Activated naive CD4-positive, alpha-beta T cell treated with anti-CD3 and anti-CD28 coated beads, Interleukin-2, amount 50 U/mL, for 16 hours (primary cell): ENCODE results near the gene TBC1D2.

ENCODE experiments used
- DNase-seq: peaks from one replicate; pipeline ENCODE4 v3.0.0-alpha.2; 2020

The TBC1D2 gene

GRCh38 chr9:98215271-98215670, 40.2 kb downstream of the TBC1D2 start:
- no peak for DNase-seq

DNA sequence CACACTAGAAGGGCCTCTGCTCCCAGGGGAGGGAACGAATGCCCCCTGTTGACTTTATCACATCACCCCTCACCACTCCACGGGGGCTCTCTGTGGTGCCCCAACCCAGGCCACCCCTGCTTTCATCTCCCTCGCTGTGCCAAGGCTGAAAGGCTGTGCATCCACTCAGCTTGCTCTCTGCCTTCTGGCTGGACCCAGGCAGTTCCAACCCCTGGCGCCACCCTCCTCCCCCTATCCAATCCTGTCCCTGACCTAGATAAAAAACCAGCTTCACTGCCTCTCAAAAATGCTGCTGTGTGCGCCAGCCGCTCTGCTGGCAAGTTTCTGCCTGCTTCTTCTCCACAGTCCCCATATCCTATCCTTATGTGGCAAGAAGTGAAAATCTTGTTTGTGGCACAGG, 40.6 kb downstream of the TBC1D2 start:
- no peak for DNase-seq

DNA sequence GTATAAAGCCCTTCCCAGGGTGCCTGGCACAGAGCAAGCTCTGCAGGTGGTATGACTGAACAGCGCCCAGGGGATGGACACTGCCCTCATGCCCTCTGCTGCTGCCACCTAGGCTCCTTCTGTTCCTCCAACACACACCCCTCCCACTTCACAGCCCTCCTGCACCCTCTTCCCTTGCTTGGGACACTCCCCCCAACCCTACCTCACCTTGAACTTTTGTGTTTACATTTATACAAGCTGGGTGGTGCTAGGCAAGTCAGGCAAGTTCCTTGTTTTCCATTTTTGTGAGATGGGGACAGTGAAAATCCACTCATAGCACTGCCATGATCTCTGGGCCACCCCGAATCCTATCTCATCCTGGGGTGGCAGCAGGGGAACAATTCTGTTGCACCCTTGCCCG, 44.2 kb downstream of the TBC1D2 start:
- DNase-seq = no peak

DNA sequence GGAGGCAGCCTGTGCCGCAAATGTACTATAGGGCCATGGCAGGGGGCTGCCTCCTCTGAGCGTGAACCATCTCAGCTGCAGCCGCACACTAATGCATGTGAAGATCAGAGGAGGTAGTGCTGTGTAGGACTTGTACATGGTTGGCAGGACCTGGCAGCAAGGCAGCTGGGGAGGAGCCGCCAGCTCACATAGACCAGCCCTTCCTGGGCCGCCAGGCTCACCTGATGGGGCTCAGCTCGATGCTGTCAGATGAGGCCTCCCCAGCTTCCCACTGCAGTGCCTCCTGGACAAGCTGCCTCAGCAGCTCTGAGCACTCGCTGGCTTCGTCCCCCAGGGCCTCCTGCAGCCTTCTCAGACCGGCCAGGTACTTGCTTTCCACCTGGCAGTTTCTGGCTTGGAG, 45.0 kb downstream of the TBC1D2 start:
- no peak for DNase-seq

- DNase-seq = no peak
Observed at GRCh38 chr9:98209530-98209929, 45.9 kb downstream of the TBC1D2 start.

DNA sequence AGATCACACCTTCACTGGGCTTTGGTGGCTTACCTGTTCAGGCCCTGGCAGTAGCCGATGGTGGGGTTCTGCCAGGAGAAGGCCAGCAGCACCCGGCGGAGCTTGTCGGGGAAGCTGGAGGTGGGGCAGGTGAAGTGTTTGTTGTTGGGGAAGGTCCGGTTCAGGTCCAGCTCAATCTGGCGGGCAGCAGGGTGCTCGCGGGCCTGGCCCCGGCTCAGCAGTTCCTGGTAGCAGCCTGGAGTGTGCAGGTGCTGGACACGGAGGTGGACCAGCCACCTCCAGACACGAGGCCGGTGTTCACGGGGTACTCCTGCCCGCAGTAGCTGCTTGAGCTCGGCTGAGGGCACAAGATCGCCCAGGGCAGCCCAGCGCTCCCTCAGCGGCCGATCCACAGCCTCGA, 46.8 kb downstream of the TBC1D2 start:
- DNase-seq = no peak

DNA sequence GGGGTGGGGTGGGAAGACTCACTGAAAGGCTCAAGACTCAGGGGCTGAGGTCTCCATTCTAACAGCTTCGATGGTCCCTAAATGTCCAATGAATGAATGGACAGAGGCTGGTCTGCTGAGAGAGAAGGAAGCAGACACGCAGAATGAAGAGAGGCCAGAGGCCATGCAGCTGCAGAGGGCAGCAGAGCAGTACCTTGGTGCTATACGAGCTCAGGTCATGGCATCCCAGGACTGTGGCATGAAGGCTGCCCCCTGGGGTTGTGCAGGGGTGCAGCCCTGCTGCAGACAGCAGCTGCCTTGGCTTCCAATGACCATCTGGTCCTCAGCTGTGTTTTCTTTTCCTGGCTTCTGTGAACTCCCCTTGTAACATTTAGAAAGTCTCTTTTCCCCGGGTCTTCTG, 47.8 kb downstream of the TBC1D2 start:
- DNase-seq = no peak

GRCh38 chr9:98206754-98207153, 48.7 kb downstream of the TBC1D2 start:
- no peak for DNase-seq

GRCh38 chr9:98204692-98205091, 50.8 kb downstream of the TBC1D2 start:
- DNase-seq = no peak

GRCh38 chr9:98203153-98203552, 52.3 kb downstream of the TBC1D2 start:
- DNase-seq = no peak

GRCh38 chr9:98202252-98202651, 53.2 kb downstream of the TBC1D2 start:
- no peak for DNase-seq

DNA sequence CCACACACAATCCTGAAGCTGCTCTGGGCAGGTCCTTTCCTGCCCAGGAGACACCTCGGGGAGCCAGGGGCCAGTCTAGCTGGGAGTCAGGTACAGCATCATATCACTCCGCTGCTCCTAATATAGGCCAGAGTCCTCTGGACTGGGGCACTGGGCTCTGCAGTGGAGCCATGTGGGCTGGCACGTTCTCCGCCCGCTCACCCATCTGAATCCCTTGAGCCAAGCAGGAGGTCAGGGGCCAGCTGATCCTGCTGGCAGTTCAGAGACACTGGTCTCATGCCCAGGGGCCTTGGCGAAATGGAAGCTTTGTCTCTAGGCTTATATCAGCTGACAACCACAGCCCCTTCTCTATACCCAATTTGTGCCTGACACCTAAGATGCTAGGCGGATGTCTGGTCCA, 53.7 kb downstream of the TBC1D2 start:
- DNase-seq = no peak

GRCh38 chr9:98201102-98201501, 54.3 kb downstream of the TBC1D2 start:
- DNase-seq = no peak

GRCh38 chr9:98199388-98200033, 55.9 kb downstream of the TBC1D2 start:
- DNase-seq = no peak

DNA sequence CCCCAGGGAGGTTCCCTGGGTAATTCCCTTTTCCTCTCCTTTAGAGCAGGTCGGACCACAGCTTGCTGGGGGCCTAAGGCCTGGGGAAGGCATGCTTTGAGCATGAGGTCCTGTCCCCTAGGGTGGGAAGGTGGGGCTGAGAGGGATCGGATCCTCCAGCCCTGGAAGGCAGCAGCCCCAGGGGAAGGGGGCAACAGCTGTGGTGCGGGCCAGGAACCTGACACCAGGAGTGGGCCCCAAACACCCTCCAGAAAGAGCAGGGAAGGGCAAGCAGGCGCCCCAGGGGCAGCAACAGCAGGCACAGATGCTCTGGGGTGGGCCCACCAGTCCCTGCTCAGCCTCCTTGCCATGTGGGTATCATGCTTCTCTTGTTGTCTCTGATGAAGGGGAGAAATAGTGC, 59.8 kb downstream of the TBC1D2 start:
- DNase-seq = no peak

- DNase-seq = no peak
Observed at GRCh38 chr9:98193336-98193944, 62.0 kb downstream of the TBC1D2 start.

DNA sequence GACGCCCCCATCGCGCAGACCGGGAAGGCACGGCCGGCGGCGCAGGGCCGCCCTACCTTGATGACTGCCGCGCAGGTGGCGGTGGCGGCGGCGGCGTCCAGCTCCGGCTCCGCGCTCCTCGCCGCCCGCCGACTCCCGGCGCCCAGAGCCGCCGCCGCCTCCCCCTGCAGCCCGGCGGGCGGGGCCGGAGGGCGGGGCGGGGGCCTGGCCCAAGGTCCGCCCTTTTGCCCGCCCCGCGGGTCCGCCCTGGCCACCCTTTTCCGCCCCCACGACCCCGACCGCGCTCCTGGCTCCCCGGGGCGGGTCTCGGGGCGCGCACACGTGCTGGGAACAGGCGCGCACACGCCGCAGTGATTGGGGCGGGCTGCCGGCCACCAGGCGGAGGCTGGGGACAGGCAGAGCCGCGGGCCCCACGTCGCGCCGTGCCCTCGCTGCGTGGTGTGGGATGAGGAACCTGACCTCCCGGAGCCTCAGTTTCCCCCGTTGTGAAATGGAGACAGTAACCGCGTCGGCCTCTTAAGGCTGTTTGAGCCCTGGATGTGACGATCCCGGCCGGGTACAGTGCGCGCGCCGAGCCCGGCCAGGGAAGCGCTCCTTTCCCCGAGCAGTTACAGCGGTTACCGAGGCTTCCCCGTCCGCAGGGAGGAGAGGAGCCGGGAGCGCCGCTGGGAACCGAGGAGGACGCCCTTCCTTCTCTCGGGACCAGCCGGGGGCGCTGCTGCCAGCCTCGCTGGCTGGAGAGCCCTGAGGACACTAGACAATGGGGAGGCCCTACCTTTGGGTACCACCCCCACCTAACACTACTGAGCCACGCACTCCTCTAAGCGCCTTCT, 62.7 kb downstream of the TBC1D2 start, which contains the start of gene CORO2A:
Gene CORO2A, minus strand, starts transcription at position 135 of the 833 bp plus-strand sequence. CDS start 34,977 bp downstream, outside the sequence.
- peak; percentile 71 for DNase-seq

DNA sequence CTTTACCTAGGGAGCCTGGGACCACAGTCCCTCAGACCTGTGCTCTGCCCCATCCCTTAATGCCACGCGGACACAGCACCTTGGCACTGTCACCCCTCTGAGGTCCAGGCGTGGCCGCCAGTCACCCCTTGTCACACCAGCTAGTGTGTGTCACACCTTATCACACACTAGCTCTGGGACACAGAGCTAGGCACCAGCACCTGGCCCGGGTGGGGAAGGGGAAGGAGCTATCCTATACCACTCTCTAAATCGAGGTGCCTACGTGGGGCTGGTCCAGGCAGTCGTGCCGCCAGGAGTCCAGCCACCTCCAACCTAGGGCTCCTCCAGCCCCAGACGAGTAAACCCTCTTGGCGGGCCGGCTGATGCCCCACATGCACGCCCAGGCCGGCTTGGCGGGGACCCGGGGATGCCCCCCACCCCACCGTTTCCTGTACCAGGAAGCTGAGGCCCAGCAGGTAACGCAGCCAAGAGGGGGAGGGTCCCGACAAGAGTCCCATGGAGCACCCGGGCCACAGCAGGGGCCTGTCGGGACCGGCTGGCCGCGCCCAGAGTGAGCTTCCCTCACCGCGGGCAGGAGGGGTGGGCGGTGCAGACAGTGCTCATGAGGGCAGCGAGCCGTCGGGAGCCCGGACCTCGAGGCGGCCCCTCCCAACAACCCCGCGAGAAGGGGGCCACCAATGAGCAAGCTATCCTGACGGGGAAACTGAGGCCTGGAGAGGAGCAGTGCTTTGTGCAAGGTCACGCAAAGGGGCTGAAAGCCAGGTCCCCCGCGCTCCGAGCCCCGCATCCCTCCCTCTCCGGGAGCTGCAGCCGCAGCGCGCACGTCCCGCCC, 63.6 kb downstream of the TBC1D2 start:
- peak; percentile 28 for DNase-seq

DNA sequence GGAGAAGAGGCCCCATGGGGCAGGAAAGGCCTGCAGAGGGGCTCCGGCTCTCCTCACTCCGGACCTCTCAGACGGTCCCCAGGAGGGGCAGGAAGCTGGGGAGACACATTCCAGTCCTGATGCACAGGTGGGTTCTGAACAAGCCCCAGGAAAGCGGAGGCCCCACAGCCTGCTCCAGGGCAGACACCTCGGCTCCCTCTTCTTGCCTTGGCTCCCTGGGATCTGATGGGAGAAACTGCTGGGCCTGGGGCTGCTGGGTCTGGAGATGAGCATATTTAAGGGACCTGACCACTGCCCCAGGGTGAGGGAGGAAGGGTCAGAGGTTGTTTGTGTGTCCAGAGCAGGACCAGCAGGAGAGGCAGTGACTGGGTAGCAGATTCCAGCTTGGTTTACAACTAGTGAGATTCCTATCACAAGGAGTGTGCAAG, 64.3 kb downstream of the TBC1D2 start:
- no peak for DNase-seq

- no peak for DNase-seq
Observed at GRCh38 chr9:98190757-98191105, 64.7 kb downstream of the TBC1D2 start.

- no peak for DNase-seq
Observed at GRCh38 chr9:98189412-98189811, 66.0 kb downstream of the TBC1D2 start.

DNA sequence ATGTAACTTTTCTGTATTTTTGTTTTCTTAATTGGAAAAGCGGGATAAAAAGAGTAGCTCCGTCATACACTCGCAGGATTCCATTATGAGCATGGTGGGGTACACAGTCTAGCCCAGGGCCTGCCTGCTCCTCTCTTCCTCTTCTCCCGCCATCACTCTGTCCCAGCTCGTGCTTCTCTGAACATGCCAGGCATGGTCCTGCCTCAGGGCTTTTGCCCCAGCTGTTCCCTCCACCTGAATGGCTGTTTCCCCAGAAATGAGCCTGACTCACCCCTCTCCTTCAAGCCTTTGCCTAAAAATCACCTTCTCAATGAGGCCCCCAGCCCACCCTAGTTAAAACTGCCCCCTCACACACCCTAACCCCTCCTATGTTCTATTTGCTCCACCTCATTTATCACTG, 67.5 kb downstream of the TBC1D2 start:
- no peak for DNase-seq

- DNase-seq = no peak
Observed at GRCh38 chr9:98186236-98186635, 69.2 kb downstream of the TBC1D2 start.
